ENCODE data around the gene PUS1. TPM values are rescaled to one million over a fixed set of nuclear protein-coding genes. Genes with fewer than 3 reads are reported as not detected.

The PUS1 gene
- total RNA-seq, 3 donors from 2014 or later, result 21.0 to 28.3 (median 22.9) TPM

- no peaks in the 10 kb centered on the region for H3K4me1 ChIP-seq (ENCODE audit: low read depth)
- H3K36me3 ChIP-seq (ENCODE audit: low read depth), result no peaks in the 10 kb centered on the region
- no peak overlapping the region for H3K4me3 ChIP-seq
- no peaks in the 10 kb centered on the region for H3K9me3 ChIP-seq
- no peak for TF ChIP-seq CTCF (IDR thresholded peaks at IDR 0.05)
- DNase-seq, result no peak
- ATAC-seq, result no peak
- intact Hi-C loops (cut with DNase I, micrococcal nuclease), result no loop called here
These were observed 11.9 kb upstream of the PUS1 start for GRCh38 chr12:131917139-131917710.

GRCh38 chr12:131917711-131918306 lies 11.3 kb upstream of the PUS1 start:
- ATAC-seq (no peak), DNase-seq (no peak)
- Histone ChIP-seq H3K9me3 (no peaks in the 10 kb centered on the region), H3K36me3 (ENCODE audit: low read depth) (no peaks in the 10 kb centered on the region), H3K4me1 (ENCODE audit: low read depth) (no peaks in the 10 kb centered on the region), H3K4me3 (no peak overlapping the region)
- TF ChIP-seq CTCF (IDR thresholded peaks at IDR 0.05), result no peak
- intact Hi-C loops (cut with DNase I, micrococcal nuclease), result no loop called here

- DNase-seq (no peak), ATAC-seq (no peak)
- Histone ChIP-seq H3K4me3 (no peak overlapping the region), H3K4me1 (ENCODE audit: low read depth) (no peaks in the 10 kb centered on the region), H3K9me3 (no peaks in the 10 kb centered on the region), H3K36me3 (ENCODE audit: low read depth) (no peaks in the 10 kb centered on the region)
- TF ChIP-seq CTCF (IDR thresholded peaks at IDR 0.05), result no peak
- intact Hi-C loops (cut with DNase I, micrococcal nuclease), result no loop called here
These were observed 10.6 kb upstream of the PUS1 start for GRCh38 chr12:131918311-131919050.

GRCh38 chr12:131919051-131919347 lies 10.1 kb upstream of the PUS1 start:
- Histone ChIP-seq H3K36me3 (ENCODE audit: low read depth) (no peaks in the 10 kb centered on the region), H3K4me3 (no peak overlapping the region), H3K4me1 (ENCODE audit: low read depth) (no peaks in the 10 kb centered on the region), H3K9me3 (no peaks in the 10 kb centered on the region)
- intact Hi-C loops (cut with DNase I, micrococcal nuclease), result no loop called here
- no peak for ATAC-seq
- no peak for DNase-seq
- no peak for TF ChIP-seq CTCF (IDR thresholded peaks at IDR 0.05)

GRCh38 chr12:131919366-131920156 lies 9.5 kb upstream of the PUS1 start:
- no peaks in the 10 kb centered on the region for H3K4me1 ChIP-seq (ENCODE audit: low read depth)
- H3K36me3 ChIP-seq (ENCODE audit: low read depth), result no peaks in the 10 kb centered on the region
- ATAC-seq (no peak), DNase-seq (no peak)
- intact Hi-C loops (cut with DNase I, micrococcal nuclease), result no loop called here
- no peak overlapping the region for H3K4me3 ChIP-seq
- H3K9me3 ChIP-seq, result no peaks in the 10 kb centered on the region
- TF ChIP-seq CTCF (IDR thresholded peaks at IDR 0.05), result no peak

All from mucosa of descending colon (tissue), 3 donors.